ENCODE results near the gene MYOCOS.
A peak's percentile ranks its signal among the peaks of the same experiment; 100 is the strongest.

Gene MYOCOS

DNA sequence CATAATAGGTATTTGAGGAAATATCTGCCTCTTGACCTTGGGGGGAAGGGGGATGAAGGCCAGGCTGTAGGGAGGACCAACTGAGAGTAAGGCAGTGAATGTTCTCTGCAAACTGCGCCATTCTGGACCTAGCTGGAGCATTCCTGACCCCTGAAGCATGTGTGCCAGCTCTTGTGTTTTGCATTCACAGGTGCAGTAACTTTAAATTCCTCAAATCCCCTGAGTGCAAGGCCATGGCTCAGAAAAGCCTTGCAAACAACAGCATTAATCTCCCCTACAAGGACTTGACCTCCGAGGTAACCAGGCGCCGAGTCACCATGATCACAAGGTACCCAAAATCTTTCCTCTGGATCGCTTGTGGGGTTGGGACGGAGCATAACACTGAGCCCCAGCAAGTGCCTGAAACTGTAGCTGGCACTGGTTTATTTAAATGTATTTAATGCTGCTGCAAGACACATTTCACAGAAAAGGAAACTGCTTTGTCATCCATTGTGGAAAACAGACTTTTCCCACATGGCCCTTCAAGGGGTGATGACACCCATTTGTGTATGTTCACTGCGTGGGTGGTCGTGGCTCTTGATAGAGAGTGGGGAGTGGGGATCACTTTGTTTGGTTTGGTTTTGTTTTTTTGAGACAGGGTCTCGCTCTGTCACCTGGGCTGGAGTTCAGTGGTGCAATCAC lies 1.7 kb downstream of the MYOCOS start:
- no peak for DNase-seq

DNA sequence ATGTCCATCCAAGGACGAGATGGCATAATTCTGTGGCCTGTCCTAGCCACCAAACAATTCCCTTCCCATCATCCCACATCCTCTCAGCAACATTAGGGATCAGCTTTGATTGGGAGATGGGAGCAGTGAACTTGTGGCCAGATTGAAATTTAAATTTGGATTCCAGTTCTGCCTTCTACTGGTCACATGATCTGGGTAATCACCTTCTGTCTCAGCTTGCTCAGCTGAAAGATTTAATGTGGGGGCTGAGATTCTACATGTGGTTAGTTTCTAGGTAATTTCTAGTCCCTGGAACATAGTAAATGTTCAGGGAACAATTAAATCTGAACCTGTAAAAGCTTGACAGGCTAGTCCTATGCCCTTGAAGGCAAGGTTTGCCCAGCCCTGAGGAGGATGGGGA lies 3.2 kb downstream of the MYOCOS start:
- no peak for DNase-seq

DNA sequence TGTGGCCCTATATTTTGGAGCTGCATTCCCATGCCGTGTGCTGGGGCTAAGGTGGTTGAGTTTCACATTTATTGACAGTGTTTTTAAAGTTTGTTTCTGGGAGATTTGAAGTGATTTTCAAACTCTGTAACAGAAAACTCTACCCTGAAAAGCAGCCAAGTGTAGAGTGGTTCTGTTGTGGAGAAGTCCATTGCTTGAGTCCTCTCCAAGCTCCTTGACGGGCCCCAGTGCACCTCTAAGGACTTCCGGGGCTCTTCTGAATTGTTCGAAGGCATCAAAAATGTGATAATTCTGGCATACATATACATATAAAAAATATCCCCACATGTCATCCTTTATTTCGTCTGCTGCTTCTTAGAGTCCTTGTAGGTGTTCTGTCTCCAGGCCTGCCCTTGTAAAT lies 5.0 kb downstream of the MYOCOS start:
- DNase-seq: no peak

DNA sequence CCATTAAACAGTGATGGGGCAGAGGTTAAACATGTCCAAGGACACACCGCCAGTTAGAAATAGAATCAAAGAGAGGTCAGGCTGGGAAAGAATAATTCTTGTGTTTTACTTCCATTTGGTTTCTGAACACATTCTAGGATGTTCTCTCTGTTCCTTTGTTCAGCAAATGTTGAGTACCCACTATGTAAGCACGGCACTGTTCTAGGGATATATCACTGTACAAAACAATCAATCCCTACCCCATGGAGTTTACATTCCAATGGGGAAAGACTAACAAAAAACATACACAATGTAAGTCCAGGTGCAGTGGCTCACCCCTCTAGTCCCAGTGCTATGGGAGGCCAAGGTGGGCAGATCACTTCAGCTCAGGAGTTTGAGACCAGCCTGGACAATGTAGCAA lies 6.2 kb downstream of the MYOCOS start:
- no peak for DNase-seq

DNA sequence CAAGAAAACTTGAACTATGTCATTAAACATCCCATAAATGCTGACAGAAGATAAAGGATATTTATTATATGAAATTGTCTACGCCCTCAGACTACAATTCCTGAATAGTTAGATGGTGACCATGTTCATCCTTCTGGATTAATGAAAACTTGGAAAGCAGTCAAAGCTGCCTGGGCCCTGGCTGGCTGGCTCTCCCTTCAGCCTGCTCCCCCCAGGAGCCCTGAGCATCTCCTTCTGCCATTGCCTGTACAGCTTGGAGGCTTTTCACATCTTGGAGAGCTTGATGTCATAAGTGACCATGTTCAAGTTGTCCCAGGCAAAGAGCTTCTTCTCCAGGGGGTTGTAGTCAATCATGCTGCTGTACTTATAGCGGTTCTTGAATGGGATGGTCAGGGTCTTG lies 13.6 kb downstream of the MYOCOS start:
- DNase-seq: no peak

DNA sequence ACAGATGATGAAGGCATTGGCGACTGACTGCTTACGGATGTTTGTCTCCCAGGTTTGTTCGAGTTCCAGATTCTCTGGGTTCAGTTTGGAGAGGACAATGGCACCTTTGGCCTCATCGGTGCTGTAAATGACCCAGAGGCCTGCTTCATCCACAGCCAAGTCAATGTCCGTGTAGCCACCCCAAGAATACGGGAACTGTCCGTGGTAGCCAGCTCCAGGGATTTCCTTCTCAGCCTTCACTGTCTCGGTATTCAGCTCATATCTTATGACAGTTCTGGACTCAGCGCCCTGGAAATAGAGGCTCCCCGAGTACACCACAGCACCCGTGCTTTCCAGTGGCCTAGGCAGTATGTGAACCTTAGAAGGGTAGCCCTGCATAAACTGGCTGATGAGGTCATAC lies 14.1 kb downstream of the MYOCOS start:
- DNase-seq: no peak

DNA sequence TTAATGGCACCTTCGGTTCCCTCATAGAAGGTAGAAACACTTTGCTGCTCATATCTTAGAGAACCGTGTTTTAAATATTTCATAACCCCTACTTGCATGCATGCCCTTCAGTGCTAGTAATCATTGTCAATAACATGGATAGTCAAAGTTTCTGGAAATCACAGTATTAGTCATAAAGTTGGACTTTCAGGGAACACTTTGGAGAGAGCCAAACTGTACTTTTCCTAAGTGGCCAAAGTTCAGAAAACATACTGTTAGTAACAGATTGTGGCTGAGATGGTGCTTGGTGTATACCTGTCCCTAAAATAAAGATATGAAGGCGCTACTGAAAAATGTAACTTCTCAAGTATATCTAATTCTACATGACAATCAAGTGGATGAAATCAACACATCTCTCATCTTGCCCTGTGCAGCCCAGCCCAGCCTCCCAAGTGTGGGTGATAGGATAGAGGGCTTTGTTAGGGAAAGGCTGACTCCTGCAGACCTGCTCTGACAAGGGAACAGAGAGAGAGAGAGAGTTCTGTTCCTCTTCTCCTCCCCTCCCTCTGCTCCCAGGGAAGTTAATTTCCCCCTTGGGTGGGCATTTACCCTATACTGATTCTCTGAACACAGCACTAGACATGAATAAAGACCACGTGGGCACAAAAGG lies 16.0 kb downstream of the MYOCOS start:
- no peak for DNase-seq

DNA sequence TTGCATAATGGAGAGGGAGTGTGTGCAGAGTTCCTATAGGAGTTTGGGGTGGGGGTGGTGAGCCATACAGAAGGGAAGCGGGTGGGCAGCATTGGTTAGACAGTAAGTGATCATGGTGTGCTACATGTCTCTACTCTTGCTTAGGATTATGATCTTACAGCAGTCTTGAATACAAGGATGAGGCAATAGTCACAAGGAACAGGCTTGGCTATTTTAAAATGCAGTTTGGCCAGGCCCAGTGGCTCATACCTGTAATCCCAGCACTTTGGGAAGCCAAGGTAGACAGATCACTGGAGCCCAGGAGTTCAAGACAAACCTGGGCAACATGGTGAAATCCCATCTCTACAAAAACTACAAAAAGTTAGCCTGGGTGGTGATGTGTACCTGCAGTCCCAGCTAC lies 18.2 kb downstream of the MYOCOS start:
- DNase-seq: no peak

DNA sequence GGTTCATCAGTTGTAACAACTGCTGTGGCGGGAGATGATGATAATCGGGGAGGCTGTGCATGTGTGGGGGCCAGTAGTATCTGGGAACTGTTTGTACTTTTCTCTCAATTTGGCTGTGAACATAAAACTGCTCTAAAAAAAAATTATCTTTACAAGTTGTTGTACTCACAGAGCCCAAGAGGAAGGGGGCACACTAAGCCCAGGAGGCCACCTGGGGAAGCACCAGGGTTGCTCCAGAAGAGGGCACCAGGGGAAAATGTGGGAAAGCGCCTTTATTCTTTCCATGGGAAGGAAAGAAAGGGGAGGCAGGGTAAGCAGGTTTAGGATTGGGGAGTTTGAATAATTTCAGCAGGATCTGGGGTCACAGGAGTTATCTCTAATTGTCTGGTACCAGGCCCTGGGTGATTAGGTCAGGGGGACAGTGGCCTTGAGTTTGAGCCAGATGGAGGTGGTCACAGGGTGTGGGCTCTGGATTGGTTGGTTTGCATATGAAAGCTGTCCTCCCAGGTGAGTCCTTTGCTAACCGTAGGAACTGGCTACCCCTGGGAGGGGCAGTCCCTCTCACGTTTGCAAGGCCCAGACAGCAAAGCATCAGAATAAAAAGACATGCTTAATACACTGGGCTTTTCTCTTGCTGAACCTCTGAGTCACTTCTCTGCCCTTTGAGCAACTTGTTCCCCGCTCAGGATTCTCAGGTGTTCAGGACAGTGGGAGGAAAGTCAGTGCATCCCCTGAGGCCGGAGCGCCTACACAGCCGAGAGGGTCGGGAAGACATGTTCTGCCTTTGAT lies 19.2 kb downstream of the MYOCOS start:
- DNase-seq: no peak

DNA sequence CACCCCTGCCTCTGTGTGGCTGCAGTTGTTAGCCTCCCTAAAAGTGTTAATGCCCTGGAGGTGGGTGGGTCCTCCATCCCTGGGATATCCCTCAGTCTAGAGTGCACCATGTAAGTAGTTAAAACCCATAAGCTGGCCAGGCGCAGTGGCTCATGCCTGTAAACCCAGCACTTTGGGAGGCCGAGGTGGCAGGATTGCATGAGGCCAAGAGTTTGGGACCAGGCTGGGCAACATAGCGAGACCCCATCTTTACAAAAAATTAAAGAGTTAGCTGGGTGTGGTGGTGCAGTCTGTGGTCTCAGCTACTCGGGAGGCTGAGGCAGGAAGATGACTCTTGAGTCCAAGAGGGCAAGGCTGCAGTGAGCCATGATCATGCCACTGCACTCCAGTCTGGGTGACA lies 20.2 kb downstream of the MYOCOS start:
- no peak for DNase-seq

DNA sequence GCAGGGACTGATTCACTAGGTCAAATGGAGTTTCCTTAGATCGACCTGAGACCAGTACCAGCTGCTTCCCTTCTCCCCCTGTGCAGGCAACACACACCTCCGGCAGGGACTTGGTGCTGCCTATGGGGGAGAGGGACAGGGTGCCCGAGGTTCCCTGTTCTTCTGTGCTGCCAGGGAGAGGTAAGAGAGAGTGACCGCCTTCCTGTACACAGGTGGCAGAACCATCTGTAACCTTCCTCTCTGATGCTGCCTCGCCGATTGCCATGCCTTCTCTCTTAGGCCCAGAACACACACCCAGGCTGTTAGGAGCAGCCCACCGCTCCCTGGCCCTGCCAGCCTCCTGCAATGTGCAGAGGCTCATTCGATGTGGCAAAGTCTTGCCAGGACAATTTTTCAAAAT lies 21.1 kb downstream of the MYOCOS start:
- DNase-seq: no peak

DNA sequence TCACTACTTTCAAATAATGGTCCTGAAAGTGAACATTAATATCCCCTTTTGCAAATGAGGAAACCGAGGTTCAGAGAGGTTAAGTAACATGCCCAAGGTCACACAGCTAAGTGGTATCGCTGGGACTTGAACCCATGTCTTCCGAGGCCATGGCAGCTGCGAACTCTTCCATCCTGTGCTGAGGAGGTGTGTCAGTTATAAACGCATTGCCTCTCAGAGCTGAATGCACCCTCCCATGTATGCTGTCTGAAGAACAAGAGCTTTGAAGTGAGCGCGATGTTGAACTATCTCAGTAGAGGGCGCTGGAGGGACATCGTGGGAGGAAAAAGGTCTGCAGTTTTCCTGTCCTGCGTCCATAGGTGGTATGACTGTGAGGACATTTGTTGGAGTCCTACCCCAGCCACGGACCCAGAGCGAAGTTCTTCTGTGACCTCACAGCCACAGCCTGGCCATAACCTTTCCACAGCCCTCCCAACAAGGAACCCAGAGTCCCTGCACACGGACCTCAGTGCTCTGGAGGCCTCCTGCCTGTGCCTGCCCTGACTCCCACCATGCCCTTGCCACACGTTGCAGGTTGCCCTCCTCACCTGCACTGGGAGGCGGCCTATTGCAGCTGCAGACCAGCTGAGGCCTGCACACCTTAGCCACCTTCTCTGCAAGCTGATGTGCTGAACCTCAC lies 22.9 kb downstream of the MYOCOS start:
- DNase-seq: peak in 45 of 56 donors; percentile 2 to 66 (median 30)

DNA sequence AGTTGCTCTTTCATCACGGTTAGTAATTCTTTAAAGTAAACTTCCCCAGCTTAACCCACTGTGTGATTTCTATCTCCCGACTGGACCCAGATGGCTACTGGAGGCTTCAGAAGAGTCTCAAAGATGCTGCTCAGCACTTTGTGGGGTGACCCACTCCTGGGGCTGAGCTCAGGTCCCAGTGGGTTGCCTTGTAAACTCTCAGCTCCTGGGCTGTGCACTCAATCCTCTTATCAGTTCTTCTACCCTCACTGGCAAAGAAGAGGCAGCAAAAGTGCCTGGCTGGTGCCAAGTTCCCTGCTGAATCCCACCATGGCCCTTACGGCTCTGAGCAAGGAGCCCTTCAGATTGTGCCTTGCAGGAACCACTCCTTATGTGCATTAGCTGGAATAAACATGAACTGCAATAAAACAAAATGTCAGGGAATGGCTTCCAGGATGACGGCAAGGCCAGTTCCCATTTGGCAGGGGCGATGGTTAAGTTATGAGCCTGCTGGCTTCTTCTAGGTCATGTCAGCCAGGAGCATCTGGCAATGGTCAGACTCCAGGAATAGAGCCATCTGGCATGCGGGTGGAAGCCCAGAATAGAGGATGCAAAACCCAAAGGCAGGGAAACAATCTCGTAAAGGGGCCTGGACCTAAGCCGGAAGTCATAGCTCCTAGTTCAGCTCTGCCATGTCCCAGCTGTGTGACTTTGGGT lies 23.7 kb downstream of the MYOCOS start:
- DNase-seq: peak in 35 of 56 donors; percentile 3 to 69 (median 17)

DNA sequence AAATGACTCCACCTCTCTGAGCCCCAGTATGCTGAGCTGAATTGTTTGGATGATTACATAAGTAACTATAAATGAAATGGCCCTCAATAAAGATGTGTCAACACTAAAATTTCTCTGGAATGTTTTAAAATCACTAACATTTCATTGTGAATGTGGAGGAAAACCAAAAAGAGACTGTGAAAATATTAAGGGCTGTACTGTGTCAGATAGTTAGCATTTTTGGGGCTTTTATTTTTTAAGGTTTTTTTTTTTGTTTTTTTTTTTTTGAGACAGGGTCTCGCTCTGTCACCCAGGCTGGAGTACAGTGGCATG lies 24.2 kb downstream of the MYOCOS start:
- DNase-seq: no peak

DNA sequence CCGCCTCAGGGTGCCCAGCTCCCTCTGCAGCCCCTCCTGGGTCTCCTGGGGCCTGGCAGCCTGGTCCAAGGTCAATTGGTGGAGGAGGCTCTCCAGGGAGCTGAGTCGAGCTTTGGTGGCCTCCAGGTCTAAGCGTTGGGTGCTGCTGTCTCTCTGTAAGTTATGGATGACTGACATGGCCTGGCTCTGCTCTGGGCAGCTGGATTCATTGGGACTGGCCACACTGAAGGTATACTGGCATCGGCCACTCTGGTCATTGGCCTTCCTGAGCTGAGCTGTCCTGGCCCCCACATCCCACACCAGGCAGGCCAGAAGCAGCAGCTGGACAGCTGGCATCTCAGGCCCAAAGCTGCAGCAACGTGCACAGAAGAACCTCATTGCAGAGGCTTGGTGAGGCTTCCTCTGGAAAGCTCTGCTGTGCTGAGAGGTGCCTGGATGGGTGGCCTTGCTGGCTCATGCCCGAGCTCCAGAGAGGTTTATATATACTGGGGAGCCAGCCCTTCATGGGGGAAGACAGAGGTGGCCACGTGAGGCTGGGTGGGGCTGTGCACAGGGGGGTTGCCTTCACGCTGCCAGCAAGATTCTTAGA lies 30.3 kb downstream of the MYOCOS start, which contains the start of gene MYOC:
TSS of gene MYOC (minus strand) at position 455 of the 589 bp plus-strand sequence. CDS start at position 378, 77 bp downstream.
- DNase-seq: no peak

DNA sequence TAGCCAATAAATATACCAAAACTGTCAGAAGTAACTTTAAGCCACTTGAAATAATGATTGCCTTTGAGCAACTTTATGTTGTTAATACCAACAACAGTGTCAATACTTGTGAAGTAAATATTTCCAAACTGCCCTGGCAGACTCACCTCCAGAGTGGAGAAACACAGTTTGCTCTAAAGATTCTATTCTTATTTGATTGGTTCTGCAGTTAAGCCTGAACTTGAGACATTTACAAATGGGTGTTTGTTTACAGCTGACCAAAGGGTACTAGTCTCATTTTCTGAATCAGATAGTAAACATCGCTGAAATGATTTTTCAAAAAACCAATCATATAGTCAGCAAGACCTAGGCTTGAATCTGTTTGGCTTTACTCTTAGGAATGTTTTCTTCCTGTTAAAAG lies 31.8 kb downstream of the MYOCOS start:
- DNase-seq: no peak

DNA sequence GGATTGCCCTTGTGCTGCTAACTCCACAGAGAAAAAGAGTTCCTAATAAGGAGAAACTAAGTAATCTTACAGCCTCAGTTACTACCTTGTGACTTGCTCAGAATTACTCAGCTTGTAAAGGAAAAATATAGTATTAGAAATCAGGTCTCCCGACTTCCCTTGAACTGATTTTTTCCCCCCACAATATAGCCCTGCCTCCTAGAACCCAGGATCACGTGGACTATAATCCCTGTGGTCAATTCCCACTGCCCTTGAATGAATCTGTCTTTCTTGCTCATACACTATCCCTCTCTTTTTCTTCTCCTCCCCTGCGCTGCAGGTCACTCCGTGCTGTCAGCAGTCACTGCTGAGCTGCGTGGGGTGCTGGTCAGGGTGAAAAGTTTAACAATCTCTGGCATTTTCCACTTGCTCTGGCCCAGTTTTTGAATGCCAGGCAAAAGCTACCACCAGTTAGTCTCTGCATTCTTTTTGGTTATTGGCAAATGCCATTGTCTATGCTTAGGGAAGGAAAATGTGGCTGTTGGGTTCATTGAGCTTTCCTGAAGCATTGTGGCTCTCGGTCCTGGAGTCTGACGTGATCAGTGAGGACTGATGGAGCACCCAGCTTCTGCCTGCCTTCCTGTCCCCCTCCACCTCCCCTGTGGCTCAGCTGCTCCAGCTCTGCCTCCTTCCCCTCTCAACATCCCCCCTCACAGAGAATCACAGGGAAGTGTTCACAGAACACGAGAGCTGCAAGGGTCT lies 32.3 kb downstream of the MYOCOS start:
- DNase-seq: no peak

DNA sequence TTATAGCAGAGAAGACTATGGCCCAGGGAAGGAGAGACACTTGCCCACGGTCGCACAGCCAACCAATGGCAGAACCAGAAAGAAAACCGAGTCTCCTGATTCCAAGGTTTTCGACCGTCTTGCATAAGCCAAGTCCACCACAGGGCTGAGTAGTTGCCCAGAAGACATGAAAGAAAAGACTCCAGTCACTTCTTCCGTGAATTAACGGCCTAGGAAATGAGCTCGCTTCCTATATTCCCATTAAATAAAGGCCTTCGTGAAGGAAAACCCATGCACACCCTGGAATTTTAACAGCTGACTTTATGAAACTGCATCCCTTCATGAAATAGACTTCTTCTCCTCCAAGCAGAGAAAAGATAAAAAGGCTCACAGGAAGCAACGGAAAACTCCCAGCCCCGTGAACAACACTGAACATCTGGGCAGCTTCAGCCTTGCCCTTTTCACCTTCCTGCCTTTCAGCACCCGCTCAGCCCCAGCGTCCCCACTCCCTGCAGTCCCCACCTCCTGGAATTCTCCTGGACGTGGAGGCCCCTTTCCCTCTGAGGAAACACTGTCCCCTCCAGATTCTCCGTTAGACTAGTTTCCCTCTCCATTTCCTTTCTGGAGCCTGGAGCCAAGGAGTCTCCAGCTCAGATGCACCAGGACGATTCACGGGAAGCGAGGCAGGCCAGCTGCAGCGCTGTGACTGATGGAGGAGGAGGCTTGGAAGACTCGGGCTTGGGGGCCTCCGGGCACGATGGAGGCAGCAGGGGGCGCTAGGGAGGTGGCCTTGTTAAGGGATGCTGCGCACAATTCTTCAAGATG lies 33.1 kb downstream of the MYOCOS start:
- DNase-seq: peak in 14 of 56 donors; percentile 2 to 55 (median 13)

DNA sequence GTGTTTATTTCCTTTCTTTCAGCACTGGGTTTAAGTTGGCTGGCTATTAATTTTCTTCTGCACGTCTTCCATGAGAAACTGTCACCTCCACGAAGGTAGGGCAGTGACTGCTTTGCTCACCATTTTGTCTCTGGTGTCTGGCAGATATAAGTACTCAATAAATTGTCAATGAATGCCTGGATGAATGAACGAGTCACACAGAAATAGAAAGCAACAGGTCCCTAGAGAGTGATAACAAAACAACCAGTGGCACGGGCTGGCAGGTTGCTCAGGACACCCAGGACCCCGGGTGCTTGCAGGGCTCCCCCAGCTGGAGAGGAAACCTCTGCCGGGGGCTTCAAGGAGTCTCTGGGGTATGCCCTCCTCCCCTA lies 33.7 kb downstream of the MYOCOS start:
- DNase-seq: no peak
